GM18502 (cell line): ENCODE results near the gene TNFRSF18.
"Not testable (repeated sequence)": the region's sequence is repeated elsewhere in the genome, so short reads cannot be mapped to it uniquely, and the experiment has no call there.

Source experiments
- ATAC-seq: cut with Tn5 transposase; IDR thresholded peaks from one replicate; pipeline ENCODE4 v1.9.1; 2021; ENCODE audit warnings: mild to moderate bottlenecking; ENCODE audit not compliant: unreplicated experiment, poor library complexity

Gene TNFRSF18

DNA sequence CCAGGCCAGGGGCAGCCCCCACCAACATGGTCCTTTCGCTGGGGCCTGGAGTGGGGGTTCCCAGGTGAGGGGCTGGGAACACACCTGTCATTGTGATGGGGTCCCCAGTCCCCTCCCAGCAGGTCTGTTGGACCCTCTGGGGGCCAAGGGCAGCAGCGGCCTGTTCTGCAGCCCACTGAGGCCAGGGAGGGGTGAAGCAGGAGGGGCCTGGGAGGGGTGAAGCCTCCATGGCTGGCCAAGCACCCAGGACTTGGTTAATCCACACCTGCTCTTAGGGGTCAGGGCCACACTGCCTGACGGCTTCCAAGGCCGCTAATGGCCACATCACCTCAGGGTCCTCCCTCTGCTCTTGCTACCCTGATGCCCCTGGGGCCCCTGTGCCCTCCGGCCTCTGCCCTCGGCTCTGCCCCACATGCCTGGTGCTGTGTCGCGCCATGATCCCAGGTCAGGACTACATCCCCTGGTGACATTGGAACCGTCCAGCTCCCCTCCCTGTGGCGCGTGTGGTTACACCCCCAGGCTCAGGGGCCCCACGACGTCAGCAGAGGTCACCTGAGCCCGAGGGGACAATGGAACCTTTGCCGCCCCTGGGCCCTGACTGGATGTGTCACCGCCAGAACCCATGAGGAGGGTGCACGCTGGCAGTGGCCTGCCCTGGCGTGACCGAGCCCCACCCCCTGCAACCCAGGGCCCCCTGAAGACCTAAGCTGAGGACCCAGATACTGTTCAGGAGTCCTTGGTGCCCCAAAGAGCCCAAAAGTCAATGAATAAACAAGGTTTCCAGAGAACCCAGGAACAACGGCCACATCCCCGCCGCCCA lies 7.0 kb downstream of the TNFRSF18 start:
- no peak for ATAC-seq

DNA sequence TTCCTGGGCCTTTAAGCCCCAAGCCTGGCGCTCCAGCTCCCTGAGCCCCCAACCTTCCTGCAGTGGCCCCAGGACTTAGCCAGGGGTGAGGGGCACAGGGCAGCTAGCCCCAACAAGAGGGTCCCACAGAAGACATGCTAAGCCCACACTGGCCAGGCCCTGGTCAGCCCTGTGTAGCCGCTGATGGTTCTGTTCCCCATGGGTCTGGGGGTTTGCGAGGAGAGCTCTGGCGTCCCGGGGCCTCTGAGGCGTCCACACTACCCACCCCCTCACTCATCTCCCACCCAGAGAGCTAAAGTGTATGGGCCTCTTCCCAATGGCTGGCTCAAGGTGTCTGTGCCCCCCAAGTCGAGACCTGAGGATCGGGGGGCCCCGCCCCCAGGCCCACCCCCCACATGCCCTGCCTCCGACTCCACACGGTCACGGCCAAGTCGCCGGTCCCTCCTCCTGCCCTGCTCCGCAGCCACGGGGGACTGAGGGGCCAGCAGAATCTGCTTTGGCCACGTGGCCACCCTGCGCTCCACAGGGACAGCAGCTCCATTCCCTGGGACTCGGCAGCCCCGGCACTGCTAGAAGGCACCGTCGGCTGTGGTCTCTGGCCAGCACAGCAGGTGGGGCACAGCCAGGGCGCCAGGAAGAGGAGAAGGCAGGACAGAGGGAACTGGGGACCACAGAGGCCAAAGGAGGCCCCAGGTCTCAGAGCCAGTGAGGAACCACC lies 7.8 kb downstream of the TNFRSF18 start:
- ATAC-seq: no peak

DNA sequence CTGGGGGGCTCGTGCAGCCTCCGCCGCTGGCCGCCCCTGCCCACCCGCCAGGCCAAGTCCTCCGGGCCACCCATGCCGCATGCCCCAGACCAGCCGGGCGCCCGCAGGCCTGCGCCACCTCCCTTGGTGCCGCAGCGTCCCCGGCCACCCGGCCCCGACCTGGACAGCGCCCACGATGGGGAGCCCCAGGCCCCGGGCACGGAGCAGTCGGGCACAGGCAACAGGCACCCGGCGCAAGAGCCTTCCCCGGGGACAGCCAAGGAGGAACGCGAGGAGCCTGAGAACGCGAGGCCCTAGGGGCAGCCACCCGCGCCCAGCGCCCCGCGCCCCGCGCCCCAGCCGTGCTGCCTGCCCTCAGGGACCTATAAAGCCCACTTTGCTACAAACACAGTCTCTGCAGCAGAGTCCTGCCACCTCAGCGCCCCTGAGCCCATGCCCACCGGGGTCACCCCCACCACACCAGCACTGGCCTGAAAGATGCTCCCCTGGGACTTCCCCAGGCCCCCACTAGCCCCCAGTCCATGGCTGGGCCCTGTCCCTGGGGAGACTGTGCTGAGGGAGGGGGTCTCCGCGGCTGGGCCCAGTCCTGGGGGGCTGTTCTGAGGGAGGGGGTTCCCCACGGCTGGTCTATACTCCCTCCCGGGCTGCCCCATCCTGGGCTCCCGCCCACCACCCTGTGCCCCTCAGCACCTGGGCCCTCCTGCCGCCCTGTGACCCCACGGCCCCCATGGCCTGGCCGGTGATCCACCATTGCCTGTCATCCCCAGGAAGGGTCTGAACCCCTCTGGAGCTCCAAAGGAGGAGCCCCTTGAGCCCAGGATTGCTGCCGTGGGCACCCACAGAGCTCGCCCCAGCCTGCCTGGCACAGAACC lies 8.6 kb downstream of the TNFRSF18 start:
- no peak for ATAC-seq

DNA sequence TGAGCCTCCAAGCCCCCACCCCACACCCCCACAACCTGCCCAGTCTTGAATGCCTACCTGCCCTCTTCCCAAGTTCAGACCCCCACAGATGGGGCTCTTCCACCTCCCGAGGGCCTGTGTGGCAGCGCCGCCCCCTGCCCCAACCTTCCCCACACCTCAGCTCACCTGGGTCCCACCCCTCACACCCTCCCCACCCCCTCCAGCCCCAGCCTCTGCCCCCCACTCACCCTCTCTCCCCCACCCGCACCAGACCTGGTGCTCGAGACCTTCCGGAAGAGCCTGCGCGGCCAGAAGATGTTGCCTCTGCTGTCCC lies 9.2 kb downstream of the TNFRSF18 start:
- no peak for ATAC-seq

DNA sequence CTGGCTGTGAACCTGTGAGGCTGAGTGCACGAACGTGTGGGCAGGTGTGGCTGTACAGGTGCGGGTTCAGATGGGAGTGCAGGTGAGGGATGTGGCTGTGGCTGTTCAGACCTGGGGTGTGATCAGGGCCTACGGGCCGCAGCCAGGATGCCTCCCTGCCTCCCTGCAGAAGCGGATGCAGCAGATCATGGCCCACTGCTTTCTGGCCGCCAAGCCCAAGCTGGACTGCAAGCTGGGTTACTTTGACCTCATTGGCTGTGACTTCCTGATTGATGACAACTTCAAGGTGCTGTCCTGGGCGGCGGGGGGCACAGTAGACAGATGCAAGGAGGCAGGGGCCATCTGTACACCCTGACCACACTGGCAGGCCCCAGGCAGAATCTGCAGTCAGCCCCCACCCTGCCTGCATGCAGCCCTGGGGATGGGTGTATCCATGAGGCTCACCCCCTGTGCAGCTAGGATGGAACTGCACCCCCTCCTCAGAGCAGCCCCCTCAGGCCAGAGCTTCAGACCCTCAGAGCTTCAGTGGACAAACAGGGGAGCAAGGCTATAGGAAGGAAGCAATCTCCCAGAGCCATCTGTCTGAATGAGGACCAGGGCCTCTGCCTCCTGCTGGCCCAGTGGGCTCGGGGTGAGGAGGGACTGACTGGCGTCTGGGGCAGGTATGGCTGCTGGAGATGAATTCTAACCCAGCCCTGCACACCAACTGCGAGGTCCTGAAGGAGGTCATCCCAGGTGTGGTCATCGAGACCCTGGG lies 9.8 kb downstream of the TNFRSF18 start:
- no peak for ATAC-seq

DNA sequence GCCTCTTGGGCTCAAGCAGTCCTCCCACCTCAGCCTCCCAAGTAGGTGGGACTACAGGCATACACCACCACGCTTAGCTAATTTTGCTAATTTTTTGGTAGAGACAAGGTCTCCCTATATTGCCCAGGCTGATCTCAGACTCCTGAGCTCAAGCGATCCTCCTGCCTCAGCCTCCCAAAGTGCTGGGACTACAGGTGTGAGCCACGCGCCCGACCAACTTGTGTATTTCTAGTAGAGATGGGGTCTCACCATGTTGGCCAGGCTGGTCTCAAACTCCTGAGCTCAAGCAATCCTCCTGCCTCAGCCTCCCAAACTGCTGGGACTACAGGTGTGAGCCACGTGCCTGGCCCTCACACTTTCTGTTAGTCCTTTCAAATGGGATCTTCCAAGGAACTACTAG lies 10.7 kb downstream of the TNFRSF18 start:
- not testable (repeated sequence) for ATAC-seq

DNA sequence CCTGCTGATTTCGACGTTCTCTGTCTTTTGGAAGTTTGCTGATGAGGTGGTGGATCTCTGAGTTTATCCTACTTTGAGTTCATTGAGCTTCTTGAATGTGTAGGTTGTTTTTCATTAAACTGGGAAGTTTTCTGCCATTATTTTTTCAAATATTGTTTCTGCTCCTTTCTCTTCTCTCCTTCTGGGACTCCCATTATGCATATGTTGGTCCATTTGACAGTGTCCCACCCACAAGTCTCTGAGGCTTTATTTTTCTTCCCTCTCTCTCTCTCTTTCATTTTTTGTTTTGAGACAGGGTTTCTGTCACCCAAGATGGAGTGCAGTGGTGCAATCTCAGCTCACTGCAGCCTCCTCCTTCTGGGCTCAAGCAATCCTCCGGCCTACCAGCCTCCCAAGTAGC lies 11.7 kb downstream of the TNFRSF18 start:
- no peak for ATAC-seq

DNA sequence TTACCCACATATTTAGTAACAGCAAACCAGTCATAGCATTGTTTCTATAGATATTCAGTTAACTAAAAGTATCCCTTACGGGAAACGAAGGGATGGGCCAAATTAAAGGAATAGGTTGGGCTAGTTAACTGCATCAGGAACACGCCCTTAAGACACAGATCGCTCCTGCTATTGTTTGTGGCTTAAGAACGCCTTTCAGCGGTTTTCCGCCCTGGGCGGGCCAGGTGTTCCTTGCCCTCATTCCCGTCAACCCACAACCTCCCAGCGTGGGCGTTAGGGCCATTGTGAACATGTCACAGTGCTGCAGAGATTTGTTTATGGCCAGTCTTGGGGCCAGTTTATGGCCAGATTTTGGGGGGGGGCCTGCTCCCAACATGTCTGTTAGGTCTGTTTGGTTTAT lies 14.7 kb downstream of the TNFRSF18 start:
- no peak for ATAC-seq

DNA sequence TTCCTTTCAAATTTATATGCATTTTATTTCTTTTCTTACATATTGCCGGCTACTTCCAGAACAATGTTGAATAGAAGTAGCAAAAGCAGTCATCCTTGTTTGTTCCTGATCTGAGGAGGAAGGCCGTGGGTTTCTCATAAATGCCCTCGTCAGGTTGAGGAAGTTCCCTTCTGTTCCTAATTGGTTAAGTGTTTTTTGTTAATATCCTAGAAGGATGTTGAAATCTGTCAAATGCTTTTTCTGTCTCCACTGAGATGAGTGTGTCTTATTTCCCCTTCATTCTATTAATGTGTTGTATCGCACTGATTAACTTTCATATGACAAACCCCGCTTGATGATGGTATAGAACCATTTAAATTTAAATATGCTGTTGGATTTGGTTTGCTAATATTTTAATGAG lies 17.3 kb downstream of the TNFRSF18 start:
- no peak for ATAC-seq

DNA sequence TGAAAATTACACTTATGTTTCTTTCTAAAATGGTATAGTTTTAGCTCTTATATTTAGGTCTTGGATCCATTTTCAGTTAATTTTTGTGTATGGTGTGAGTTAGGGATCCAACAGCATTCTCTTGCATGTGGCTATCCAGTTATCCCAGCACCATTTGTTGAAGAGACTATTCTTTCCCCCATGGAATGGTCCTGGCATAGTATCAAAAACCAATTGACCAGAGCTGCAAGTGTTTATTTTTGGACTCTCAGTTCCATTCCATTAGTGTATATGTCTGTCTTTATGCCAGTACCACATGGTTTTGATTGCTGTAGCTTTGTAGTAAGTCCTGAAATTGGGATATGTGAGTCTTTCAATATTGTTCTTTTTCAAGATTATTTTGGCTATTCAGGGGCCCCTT lies 18.5 kb downstream of the TNFRSF18 start:
- ATAC-seq: no peak

DNA sequence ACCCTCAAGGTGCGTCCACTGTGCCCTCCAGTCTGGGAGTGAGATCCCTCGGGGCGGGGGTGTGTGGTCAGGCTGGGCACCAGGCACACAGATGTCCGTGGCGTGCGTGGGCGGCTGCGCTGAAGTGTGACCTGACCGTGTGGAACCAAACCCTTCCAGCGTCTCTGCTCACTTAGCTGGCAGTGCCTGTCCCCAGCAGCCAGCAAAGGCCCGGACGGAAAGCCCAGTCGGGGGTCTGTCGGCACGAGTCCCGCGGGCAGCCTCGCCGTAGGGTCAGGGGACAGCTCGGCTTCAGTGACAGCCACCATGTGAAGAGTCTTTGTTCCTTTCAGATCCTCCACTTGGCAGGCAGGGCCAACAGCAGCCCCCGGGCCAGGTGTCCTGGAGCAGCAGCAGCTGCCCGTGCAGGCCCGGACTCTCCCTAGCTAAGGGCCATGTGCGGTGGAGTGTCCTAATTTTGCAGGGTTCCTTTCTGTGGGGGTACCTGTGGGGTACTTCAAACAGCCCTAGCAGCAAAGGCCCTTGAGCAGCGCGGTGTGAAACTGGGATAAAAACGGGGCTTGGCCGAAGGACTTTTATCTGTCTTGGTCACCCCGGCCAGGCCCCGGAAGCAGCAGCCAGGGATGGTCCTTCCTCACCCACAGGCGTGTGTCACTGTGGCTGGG lies 21.2 kb downstream of the TNFRSF18 start:
- ATAC-seq: no peak

DNA sequence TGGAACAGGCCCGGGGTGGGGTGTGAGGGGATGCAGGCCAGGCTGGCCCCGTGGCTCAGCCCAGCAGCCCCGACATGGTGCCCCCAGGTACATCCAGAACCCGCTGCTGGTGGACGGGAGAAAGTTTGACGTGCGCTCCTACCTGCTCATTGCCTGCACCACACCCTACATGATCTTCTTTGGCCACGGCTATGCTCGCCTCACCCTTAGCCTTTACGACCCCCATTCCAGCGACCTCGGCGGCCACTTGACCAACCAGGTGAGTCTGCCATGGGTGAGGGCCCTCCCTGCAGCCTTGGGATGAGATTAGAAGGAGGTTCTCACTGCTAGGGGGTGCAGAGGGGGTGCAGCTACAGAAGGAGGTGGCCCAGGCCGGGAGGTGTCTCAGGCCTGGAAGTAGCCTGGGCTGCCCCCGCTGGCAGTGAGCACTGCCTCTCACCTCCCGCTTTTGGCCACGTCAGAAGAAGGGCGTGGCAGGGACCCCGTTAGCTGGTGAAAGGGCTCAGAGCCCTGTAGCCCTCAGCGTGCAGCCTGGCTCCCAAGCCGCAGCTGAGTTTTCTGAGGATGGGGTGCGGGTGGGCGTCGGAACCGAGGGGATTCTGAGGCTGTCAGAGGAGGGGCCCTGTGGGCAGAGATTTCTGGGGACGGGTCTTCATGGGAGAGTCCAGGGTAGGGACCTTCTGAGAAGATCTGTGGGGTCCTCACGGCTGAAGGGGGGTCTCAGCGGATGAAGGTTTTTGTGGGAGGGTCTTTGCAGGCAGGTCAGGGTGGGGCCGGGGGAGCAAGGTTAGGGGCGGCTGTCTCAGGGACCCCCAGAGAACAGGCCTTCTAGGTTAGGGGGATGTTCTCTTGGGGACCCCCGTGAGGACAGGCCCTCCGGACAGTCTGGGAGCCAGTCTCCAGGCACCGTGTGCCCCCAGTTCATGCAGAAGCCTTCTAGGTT lies 22.3 kb downstream of the TNFRSF18 start:
- ATAC-seq: no peak

DNA sequence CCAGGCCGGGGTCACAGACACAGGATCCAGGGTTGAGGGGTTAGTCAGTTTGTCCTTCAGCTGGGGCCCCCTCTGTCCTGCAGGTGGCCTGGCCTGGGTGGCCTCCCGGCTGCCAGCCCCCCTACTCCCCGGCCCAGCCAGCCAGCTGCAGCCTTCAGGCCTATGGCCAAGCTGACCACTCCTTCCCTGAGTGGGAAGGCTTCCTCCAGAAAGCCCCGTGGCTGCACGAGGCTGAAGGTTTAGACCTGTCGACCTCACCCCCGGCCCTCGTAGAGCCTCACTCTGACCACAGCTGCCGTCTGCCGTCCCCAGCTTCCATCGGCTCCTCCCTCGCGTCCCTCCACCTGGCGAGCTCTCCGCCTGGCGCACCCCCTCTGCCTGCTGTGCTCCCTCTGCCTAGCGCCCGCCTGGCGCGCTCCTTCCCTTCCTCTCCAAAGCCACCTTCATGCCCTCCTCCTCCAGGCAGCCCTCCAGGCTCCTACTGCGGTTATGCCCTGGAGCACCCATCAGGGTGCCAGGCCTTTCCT lies 23.1 kb downstream of the TNFRSF18 start:
- ATAC-seq: no peak

DNA sequence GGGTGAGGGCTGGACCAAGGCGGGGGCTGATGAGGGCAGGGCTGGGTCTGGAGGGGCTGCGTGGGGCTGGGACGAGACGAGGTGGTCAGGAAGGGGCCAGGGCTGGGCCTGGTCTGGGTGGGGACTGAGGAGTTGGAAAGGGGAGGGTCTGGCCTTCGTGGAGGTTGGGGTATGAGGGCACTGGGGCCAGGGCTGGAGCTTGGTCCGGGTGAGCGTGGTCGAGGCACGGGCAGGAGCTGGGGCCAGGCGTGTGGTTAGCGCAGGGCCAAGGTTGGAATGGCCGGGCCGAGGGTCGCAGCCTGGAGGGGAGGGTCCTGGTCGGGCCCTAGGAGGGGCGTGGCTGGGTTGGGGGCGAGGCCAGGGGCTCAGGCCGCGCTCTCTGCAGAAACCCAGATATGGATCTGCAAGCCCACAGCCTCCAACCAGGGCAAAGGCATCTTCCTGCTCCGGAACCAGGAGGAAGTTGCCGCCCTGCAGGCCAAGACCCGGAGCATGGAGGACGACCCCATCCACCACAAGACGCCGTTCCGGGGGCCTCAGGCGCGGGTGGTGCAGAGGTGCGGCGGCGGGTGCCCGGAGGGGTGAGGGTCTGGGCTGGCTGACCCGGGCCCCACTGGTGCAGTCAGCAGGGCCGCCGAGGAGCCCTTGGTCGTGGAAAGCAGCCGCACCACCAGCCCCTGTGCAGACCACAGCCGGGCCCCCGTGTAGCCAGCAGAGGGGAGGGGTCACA lies 23.7 kb downstream of the TNFRSF18 start:
- ATAC-seq: no peak

DNA sequence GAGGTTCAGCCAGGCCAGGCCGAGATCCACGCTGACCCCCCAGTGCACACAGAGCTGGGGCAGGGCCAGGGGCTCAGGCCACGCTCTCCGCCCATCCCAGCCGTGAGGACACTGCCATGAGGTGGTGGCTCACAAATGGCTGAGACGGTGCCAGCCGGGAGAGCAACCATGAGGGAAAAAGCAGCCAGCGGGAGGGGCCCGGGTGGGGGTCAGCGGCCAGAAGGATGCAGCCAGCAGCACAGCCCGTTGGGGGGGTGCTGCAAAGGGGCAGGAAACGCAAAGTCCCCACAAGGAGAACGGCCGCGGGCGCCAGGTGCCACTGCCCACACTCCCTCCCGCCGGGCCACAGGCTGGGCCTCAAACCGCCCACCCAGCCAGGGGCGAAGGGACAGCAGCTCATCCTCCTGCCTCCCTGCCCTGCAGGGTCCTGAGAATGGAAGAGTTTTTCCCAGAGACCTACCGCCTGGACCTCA lies 24.4 kb downstream of the TNFRSF18 start:
- no peak for ATAC-seq

DNA sequence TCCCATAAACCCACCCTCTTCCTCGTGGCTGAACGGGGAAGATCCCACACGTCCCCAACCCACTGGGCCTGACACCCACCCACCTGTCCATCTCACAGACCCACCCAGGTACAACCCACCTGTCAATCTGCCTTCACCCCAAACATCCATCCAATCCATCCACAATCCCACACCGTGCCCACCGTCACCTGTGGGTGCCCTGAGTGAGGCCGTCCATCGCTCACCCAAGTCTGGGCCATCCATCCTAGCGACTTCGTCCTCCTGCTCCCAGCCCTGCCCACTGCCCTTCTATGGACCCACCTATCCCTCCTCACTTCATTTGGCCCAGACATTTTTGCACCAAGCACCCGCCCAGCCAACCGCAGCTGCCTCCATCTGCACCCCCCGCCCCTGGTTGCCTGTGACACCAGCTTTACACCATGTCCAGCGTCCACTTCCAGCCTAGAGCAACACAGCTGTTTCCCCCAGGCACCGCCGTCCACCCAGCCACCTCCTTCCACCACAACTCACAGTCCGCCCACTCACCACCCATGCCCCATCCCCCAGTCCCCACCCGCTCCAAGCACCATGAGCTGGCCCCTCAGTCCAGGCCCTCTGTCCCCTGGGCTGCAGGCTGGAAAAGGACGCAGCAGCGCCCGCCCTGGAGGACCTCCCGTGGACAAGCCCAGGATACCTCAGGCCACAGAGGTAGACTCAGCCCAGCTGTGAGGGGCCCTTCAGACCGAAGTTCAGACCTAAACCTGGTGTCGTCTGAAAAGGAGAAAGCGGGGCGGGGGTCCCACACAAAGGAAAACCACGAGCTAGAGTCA lies 25.1 kb downstream of the TNFRSF18 start:
- ATAC-seq: no peak
